Tibial nerve (tissue), 4 donors: ENCODE results near the gene KDM5C. TPM values are rescaled to one million over a fixed set of nuclear protein-coding genes. Genes with fewer than 3 reads are reported as not detected.

ENCODE experiments used
- DNase-seq, 2 donors: peaks; one replicate each; pipeline ENCODE4 v3.0.0-alpha.2; 2019; ENCODE audit warnings: low spot score in 2 of 2
- H3K27ac ChIP-seq, 4 donors: fragments of 200-600 bp; sonication (generic) in 3 of 4; one replicate each; pipeline ENCODE4 v1.5.1; 2017 to 2019; ENCODE audit warnings: mild to moderate bottlenecking in 1 of 4
- H3K27me3 ChIP-seq, 2 donors: fragments of 200-600 bp; sonication (generic) in 1 of 2; one replicate each; pipeline versions ENCODE4 v1.5.1 to v1.6.0; 2017 to 2019
- H3K36me3 ChIP-seq, 3 donors: fragments of 200-600 bp; sonication (generic); one replicate each; pipeline ENCODE4 v1.5.1; 2018 to 2019
- H3K4me1 ChIP-seq, 4 donors: fragments of 200-600 bp; sonication (generic) in 3 of 4; one replicate each; pipeline ENCODE4 v1.5.1; 2017 to 2019
- H3K4me3 ChIP-seq, 4 donors: fragments of 200-600 bp; sonication (generic) in 3 of 4; one replicate each; pipeline ENCODE4 v1.5.1; 2017 to 2019; ENCODE audit warnings: mild to moderate bottlenecking in 1 of 4, moderate library complexity in 1 of 4
- H3K9me3 ChIP-seq, 4 donors: fragments of 200-600 bp; sonication (generic) in 3 of 4; one replicate each; pipeline ENCODE4 v1.5.1; 2017 to 2019
- EP300 ChIP-seq, 2 donors: sonication (generic); formaldehyde crosslinking; IDR thresholded peaks; one replicate each; pipeline ENCODE4 v1.6.1; 2017; ENCODE audit warnings: antibody characterized with exemption in 2 of 2, mild to moderate bottlenecking in 1 of 2
- POLR2A ChIP-seq, 2 donors: fragments of 450-650 bp; IDR thresholded peaks; one replicate each; pipeline ENCODE4 v1.6.1; 2017; ENCODE audit warnings: antibody characterized with exemption in 2 of 2, mild to moderate bottlenecking in 2 of 2, moderate library complexity in 2 of 2
- WGBS, 2 donors: methylation state at CpG; one replicate each; pipeline ENCODE4 v1.1.5; 2018; 5-methylcytosine and 5-hydroxymethylcytosine counted together
- total RNA-seq, 4 donors: library from RNA; depleted of rRNA; stranded (reverse); fragments of >200 nt; gene quantifications; one replicate each; pipeline ENCODE4 v1.1.0, GENCODE V29; 2016
- TF ChIP-seq, protein P1 (sequence below), 5 experiments: fragments of 200-600 bp in 3 of 5; fragments of 450-650 bp in 2 of 5; sonication (generic) in 3 of 5; IDR thresholded peaks; one replicate each; pipeline ENCODE4 v1.5.1; 2016 to 2019; ENCODE audit warnings: antibody characterized with exemption in 5 of 5, mild to moderate bottlenecking in 3 of 5, moderate library complexity in 2 of 5

The KDM5C gene
- 100 to 1,000 TPM in 2 of 4 donors, 10 to 100 TPM in 2; 56.8 to 127 (median 112) TPM for total RNA-seq

DNA sequence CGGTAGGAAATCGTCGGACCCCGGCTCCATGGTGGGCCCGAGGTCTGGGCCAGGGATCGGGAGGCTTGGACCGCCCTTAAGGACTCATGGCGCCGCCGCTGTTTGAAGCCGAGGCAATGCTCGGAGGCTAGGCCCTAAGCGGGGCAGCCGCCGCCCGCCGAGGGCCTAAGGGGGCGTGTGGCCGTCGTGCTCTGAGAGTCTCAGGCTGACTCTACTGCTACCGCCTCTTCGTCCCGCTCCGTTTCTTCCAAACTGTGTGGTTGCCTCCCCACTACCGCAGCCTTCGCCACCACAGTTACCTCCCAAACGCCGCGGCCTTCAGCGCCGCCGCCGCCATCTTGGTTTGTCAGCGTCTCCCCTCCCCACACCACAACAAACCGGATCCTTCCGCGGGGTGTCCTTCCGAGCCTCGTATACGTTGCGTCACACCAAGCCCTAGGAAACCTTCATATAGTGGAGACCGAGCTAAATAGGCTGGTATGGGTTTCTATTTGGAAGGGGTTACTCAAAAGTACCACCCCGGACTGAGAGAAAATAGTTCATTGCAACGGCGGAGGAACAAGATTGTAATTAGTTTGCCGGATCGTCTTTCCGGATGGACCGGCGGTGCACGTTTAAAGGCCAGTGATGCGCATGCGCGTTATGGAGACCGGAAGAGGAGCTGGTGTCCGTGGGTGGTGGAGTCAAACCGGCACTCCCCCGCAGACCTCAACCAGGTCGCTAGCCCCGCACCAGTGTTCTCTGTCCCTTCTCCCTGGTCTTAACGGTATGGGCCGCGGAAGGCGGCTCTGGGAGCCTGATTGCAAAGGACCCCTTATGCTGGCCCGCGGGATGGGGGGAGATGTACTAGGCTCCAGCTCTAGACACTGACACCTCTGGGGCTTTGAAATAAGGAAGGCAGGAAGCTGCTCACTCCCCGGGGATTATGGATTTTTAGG is at the start of gene KDM5C:
TSS of gene KDM5C (minus strand) at position 348 of the 938 bp plus-strand sequence. CDS start at position 30, 318 bp downstream.
- H3K27me3 ChIP-seq, result no peaks in the 10 kb centered on the region
- DNase-seq, result peak; percentile 60 to 74
- H3K4me3 ChIP-seq, result peak within 1 kb of the TSS; percentile 64 to 100 (median 86)
- peaks cover 0 to 2% (median 0%) of the 10 kb centered on the region in 3 donors for H3K36me3 ChIP-seq
- peak within 1 kb of the TSS; percentile 78 to 95 (median 88) for H3K27ac ChIP-seq
- 0 to 1% methylated on average over 26 to 47 of the region's 67 CpGs for whole genome bisulfite sequencing, 2 donors
- no peaks in the 10 kb centered on the region for H3K9me3 ChIP-seq
- TF ChIP-seq EP300 (IDR thresholded peaks at IDR 0.05), result peak; percentile 16 to 83
- peak in 1 of 2 donors; percentile 59 for TF ChIP-seq POLR2A (IDR thresholded peaks at IDR 0.05)
- TF ChIP-seq, protein P1, sequence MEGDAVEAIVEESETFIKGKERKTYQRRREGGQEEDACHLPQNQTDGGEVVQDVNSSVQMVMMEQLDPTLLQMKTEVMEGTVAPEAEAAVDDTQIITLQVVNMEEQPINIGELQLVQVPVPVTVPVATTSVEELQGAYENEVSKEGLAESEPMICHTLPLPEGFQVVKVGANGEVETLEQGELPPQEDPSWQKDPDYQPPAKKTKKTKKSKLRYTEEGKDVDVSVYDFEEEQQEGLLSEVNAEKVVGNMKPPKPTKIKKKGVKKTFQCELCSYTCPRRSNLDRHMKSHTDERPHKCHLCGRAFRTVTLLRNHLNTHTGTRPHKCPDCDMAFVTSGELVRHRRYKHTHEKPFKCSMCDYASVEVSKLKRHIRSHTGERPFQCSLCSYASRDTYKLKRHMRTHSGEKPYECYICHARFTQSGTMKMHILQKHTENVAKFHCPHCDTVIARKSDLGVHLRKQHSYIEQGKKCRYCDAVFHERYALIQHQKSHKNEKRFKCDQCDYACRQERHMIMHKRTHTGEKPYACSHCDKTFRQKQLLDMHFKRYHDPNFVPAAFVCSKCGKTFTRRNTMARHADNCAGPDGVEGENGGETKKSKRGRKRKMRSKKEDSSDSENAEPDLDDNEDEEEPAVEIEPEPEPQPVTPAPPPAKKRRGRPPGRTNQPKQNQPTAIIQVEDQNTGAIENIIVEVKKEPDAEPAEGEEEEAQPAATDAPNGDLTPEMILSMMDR (IDR thresholded peaks at IDR 0.05), result peak in 2 of 5 experiments; percentile 9 to 37
- H3K4me1 ChIP-seq, result peaks cover 2 to 32% (median 17%) of the 10 kb centered on the region in 4 donors

DNA sequence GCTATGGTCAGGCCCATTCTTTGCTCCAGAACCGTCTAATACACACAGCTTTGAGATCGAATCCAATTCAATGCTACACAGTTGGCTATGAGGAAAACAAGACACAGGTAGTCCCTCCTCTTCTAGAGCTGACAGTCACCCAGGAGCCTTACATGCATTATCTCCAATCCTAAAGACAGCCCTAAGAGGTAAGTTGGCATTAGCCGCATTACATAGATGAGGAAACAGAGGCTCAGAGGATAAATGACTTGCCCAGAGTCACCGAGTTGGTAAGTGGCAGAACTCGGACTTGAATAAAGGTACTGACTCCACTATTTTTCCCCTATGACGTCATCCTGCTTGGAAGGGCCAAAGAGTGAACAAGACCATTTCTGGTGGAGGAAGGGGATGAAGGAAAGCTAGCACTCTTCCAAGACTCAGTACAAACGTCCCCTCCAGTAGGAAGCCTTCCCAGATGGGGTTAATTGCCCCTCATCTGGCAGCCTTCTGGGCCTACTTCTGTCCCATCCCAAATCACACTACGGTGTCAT is 47.9 kb upstream of the KDM5C start:
- TF ChIP-seq EP300 (IDR thresholded peaks at IDR 0.05), result no peak
- no peak for TF ChIP-seq POLR2A (IDR thresholded peaks at IDR 0.05)
- TF ChIP-seq, protein P1 (IDR thresholded peaks at IDR 0.05), result no peak
- no peak for DNase-seq
- H3K4me3 ChIP-seq, result no peak overlapping the region
- H3K36me3 ChIP-seq, result no peaks in the 10 kb centered on the region
- H3K27ac ChIP-seq, result no peak overlapping the region
- H3K9me3 ChIP-seq, result no peaks in the 10 kb centered on the region
- H3K4me1 ChIP-seq, result no peaks in the 10 kb centered on the region
- H3K27me3 ChIP-seq, result peaks cover 0 to 14% of the 10 kb centered on the region in 2 donors
- 76 to 77% methylated on average over 6 to 7 of the region's 8 CpGs for WGBS, 2 donors

DNA sequence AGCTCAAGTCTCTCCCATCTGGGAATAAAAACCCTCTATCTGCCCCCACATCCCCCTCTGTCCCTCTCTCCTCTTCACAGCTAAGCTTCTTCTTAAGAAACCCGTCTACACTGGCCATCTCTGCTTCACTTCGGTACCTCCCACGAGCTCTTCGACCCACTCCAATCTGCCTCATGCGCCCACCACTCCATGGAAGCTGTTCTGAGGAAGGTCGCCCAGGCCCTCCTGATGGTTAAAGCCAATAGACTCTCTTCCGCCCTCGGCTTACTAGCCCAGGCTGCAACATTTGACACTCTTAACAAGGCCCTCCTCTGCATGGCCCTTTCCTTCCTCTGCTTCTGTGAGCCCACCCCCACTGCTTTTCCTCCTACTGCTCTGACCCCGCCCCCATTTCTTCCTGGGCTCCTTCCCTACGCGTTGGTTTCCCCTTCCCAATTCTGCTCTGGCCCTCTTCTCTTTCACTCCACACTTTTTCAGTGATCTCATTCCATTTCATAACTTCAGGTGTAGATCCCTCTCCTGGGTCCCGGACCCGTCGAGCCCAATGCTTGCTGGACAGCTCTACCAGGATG is 44.6 kb upstream of the KDM5C start:
- WGBS, 2 donors, result 82 to 85% methylated on average over 14 of the region's 14 CpGs
- Histone ChIP-seq H3K27ac (no peak overlapping the region), H3K36me3 (no peaks in the 10 kb centered on the region), H3K4me3 (no peak overlapping the region), H3K4me1 (peaks cover 0 to 24% (median 7%) of the 10 kb centered on the region in 4 donors), H3K9me3 (no peaks in the 10 kb centered on the region), H3K27me3 (peaks cover 0 to 25% of the 10 kb centered on the region in 2 donors)
- no peak for DNase-seq
- TF ChIP-seq POLR2A (IDR thresholded peaks at IDR 0.05) (no peak), EP300 (IDR thresholded peaks at IDR 0.05) (no peak)
- TF ChIP-seq, protein P1 (IDR thresholded peaks at IDR 0.05), result no peak

DNA sequence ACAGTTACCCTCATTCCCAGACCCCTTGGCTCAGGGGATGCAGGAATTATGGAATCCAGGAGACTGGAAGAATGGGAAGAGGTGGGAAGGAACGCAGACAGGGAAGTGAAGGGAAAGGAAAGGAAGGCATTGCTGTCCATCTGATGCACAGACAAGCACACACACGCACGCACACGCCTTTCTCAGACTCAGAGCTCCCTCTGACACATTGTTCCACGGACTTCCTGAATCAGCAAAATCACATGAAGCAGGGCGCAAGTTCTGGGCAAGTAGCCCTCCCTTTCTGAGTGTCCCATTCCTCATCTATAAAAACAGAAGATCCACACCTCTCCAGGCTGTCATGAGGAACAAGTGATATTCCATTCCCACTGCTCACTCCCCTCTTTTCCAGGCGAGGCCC is 43.2 kb upstream of the KDM5C start:
- Histone ChIP-seq H3K4me3 (no peak overlapping the region), H3K9me3 (no peaks in the 10 kb centered on the region), H3K36me3 (no peaks in the 10 kb centered on the region), H3K27me3 (peaks cover 0 to 38% of the 10 kb centered on the region in 2 donors), H3K4me1 (peaks cover 0 to 26% (median 7%) of the 10 kb centered on the region in 4 donors), H3K27ac (no peak overlapping the region)
- TF ChIP-seq EP300 (IDR thresholded peaks at IDR 0.05) (no peak), POLR2A (IDR thresholded peaks at IDR 0.05) (no peak)
- TF ChIP-seq, protein P1 (IDR thresholded peaks at IDR 0.05), result no peak
- DNase-seq, result no peak
- 72 to 92% methylated on average over 7 of the region's 7 CpGs for WGBS, 2 donors
